GM12891 (cell line): ENCODE results near the gene KCTD2.
A peak's percentile ranks its signal among the peaks of the same experiment; 100 is the strongest.

Source experiments
- DNase-seq: peaks from one replicate; pipeline ENCODE4 v3.0.0; 2011; ENCODE audit warnings: low spot score; ENCODE audit not compliant: insufficient read length
- FAIRE-seq: peaks from 2 replicates; lab custom pipeline; 2011; peaks lifted over from hg19 to GRCh38; lab: Jason Lieb, UNC
- PAX5 ChIP-seq: IDR thresholded peaks from 2 replicates; pipeline ENCODE4 v1.6.1; 2011; ENCODE audit warnings: low read length, moderate library complexity, mild to moderate bottlenecking; ENCODE audit not compliant: insufficient read depth, severe bottlenecking
- POLR2A ChIP-seq: IDR thresholded peaks from 2 replicates; pipeline ENCODE4 v1.6.1; 2011; ENCODE audit warnings: low read depth, low read length, control low read depth
- POLR2AphosphoS5 ChIP-seq: IDR thresholded peaks from 2 replicates; pipeline ENCODE4 v1.6.1; 2011; ENCODE audit warnings: low read depth, low read length, control low read depth
- POU2F2 ChIP-seq: IDR thresholded peaks from 2 replicates; pipeline ENCODE4 v1.6.1; 2011; ENCODE audit warnings: low read depth, mild to moderate bottlenecking, control low read depth, low read length, moderate library complexity
- SPI1 ChIP-seq: IDR thresholded peaks from 2 replicates; pipeline ENCODE4 v1.6.1; 2011; ENCODE audit warnings: low read depth, low read length, control low read depth
- TAF1 ChIP-seq: IDR thresholded peaks from 2 replicates; pipeline ENCODE4 v1.6.1; 2011; ENCODE audit warnings: low read depth, low read length, control low read depth

Gene KCTD2

DNA sequence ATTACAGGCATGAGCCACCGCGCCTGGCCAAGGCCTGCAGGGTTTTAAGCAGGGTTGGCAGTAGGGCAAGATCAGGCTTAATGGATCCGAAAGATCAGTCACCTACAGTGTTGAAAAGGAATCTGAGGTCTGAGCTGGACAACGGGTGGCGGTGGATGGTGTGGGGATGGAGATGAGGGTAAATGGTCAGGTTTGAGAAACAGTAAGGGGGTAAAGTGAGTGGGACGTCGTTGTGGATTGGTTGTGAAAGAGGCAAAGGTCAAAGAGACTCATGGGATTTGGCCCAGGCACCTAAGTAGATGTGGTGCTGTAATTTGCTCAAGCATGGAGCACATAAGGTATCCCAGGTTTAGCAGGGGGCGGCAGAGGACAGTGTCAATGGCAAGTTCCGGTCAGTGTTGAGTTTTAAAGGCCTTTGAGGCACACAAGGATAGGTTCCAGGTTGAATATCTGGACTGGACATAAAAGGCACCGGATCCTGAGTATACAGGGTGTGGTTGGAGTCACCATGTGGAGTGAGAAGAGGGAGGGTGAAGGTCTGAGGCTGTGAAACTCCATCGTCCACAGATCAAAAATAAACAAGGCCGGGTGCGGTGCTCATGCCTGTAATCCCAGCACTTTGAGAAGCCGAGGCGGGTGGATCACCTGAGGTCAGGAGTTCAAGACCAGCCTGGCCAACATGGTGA, 39.6 kb downstream of the KCTD2 start:
- DNase-seq (no peak), FAIRE-seq (no peak)
- TF ChIP-seq POLR2A (no peak), TAF1 (no peak), POLR2AphosphoS5 (no peak), PAX5 (no peak), SPI1 (no peak), POU2F2 (no peak)

DNA sequence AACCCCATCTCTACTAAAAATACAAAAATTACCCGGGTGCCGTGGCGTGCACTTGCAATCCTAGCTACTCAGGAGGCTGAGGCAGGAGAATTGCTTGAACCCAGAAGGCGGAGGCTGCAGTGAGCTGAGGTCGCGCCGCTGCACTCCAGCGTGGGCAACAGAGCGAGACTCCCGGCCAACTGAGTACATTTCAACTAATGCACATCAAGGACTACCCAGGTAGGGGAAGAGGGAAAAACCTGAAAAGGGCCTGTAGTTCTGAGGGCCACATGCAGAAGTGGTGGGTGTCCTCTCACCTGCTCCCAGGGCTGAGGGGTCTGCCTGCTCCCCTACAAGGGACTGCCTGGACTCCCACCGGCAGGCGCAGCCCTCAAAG, 40.1 kb downstream of the KCTD2 start:
- TF ChIP-seq TAF1 (no peak), SPI1 (no peak), PAX5 (no peak), POU2F2 (no peak), POLR2A (no peak), POLR2AphosphoS5 (no peak)
- FAIRE-seq (no peak), DNase-seq (no peak)

DNA sequence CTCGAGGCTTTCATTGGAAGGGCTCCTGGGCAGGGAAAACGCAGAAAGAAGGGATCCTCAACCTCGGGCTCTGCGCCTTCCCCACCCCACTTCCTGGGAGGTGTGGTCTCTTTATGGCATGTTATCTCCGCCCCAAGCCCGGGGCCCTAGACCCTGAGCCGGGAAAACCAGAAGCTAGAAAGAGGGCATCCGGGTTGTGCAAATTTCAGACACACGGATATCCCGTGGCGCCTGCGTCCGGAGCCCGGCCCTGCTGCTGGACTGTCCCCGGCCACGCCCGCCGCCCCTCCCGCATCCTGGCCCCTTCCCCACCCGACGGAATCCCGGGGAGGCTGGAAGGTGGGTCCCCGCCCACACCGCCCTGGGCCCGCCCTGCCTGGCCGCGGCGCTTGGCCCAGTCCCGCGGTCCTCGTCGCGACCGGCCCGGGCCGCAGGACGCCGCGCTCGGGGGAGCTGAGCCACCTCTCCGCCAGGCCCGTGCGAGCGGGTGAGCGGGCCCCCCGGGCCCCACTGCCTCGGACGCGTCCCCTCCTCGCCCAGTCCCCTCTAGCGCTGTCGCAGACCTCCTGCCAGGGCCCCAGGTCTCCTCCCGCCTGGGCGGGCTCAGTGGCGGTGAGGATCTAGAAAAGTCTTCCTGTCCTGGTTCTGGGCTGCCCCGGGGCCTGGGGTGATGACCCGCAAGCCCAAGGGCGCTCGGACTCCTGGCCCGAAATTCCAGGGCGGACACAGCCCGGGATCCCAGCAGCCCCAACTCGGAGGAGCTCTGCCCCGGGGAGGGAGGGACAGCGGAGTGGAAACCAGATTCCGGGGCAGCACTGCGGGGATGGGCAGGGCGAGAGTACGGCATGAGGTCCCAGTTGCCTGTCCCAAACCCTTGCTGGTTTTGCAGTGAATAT, 40.8 kb downstream of the KCTD2 start, which contains the start of gene SLC16A5:
SLC16A5 (plus strand) TSS at position 397 of the 896 bp plus-strand sequence. CDS start 5,683 bp downstream, outside the sequence.
- DNase-seq (peak; percentile 65), FAIRE-seq (no peak)
- 0 out of 2 replicates have a peak, but pooled peaks have one; percentile 24 for TF ChIP-seq POLR2A
- no peak for TF ChIP-seq SPI1
- no peak for TF ChIP-seq POU2F2
- TF ChIP-seq TAF1: 0 out of 2 replicates have a peak, but pooled peaks have one; percentile 28

DNA sequence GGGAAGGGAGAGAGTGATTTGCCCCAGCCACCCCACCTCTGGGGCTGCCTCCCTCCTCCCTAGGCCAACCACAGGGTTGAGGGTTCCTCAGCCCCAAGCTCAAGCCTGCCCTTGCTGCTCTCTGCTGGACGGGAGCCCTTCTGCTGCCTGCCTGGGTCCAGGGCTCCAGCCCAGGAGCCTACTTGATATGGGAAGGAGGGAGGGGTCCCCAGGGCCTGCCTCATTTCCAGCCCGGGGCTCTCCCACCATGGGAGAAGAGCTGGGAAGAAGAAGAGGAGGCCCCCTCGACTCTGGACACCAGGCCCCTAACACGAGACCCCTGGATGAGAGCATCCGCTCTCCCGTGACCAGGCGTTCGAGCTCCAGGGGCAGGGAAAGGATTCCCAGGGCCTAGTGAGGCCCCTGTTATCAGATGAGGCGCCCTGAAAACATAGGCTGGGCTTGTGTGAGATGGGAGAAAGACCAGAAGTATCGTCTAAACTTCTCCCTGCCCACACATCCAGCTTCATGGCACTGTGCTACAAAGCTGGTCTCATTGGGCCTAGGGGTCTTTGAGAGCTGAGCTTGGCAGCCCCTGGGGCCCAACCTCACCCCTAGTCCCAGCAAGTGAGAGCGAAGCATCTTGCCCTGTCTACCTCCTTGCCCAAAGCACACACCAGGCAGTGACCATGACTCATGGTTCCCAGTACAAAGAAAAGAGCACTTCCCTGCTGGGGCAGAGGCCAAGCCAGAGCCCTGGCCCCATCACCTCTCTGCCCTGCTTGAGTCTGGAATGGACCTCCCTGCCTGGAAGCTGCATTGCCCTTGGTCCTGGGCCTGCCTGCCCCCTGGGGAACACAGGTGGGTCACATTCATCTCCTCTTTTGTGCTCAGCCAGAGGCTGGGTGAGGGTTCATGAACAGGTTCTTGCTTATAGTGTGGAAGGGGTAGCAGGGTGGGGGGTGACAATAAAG, 41.7 kb downstream of the KCTD2 start:
- DNase-seq (no peak), FAIRE-seq (no peak)
- TF ChIP-seq POLR2AphosphoS5 (no peak), POLR2A (no peak), TAF1 (no peak), PAX5 (no peak), POU2F2 (no peak), SPI1 (0 out of 2 replicates have a peak, but pooled peaks have one; percentile 4)

- DNase-seq (no peak), FAIRE-seq (no peak)
- TF ChIP-seq POU2F2: no peak
These were observed 44.1 kb downstream of the KCTD2 start for GRCh38 chr17:75090871-75091854.

DNA sequence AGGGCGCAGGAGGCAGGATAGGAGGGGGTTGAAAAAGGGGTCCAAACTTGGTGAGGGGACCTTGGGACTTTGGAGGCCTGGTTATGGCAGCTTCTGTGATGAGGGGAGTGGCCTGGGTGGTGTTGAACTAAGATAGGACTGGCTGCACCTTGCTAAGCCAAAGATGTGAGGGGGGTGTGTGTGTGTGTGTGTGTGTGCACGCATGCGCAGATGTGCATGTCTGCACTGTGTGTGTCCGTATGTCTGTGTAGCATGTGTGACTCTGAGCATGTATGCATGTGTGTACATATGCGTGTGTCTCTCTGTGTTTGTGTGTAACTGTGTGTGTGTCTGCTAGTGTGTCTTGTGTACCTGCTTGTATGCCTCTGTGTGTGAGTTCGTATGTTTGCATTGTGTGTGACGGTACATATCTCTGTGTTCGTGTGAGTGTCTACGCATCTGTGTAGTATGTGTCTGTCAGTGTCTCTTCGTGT, 44.9 kb downstream of the KCTD2 start:
- DNase-seq: no peak
- no peak for FAIRE-seq
- TF ChIP-seq POLR2AphosphoS5 (no peak), POU2F2 (no peak), PAX5 (no peak), TAF1 (no peak), SPI1 (no peak), POLR2A (no peak)

- DNase-seq (no peak), FAIRE-seq (no peak)
- TF ChIP-seq TAF1 (no peak), SPI1 (no peak), PAX5 (no peak), POLR2AphosphoS5 (no peak), POU2F2 (no peak), POLR2A (no peak)
These were observed 46.6 kb downstream of the KCTD2 start for GRCh38 chr17:75093548-75094158.
